ENCODE measurements around the gene SULF2.
A peak's percentile ranks its signal among the peaks of the same experiment; 100 is the strongest.

Gene SULF2

GRCh38 chr20:47733892-47734291 lies 51.4 kb downstream of the SULF2 start:
- no peak for DNase-seq

- no peak for DNase-seq
These were observed 54.5 kb downstream of the SULF2 start for GRCh38 chr20:47730744-47731143.

GRCh38 chr20:47729472-47729871 lies 55.8 kb downstream of the SULF2 start:
- no peak for DNase-seq

GRCh38 chr20:47727909-47728361 lies 57.3 kb downstream of the SULF2 start:
- no peak for DNase-seq

GRCh38 chr20:47727170-47727880 lies 58.0 kb downstream of the SULF2 start:
- no peak for DNase-seq

GRCh38 chr20:47726632-47727031 lies 58.6 kb downstream of the SULF2 start:
- no peak for DNase-seq

- DNase-seq, result peak; percentile 69
These were observed 59.9 kb downstream of the SULF2 start for GRCh38 chr20:47725248-47725973.

GRCh38 chr20:47724910-47725247 lies 60.4 kb downstream of the SULF2 start:
- no peak for DNase-seq

GRCh38 chr20:47724396-47724795 lies 60.9 kb downstream of the SULF2 start:
- no peak for DNase-seq

GRCh38 chr20:47723322-47723721 lies 62.0 kb downstream of the SULF2 start:
- no peak for DNase-seq

- DNase-seq, result no peak
These were observed 64.4 kb downstream of the SULF2 start for GRCh38 chr20:47720636-47721427.

- DNase-seq, result no peak
These were observed 65.7 kb downstream of the SULF2 start for GRCh38 chr20:47719625-47720024.

GRCh38 chr20:47719211-47719610 lies 66.1 kb downstream of the SULF2 start:
- no peak for DNase-seq

GRCh38 chr20:47718398-47718797 lies 66.9 kb downstream of the SULF2 start:
- no peak for DNase-seq

GRCh38 chr20:47717421-47717820 lies 67.9 kb downstream of the SULF2 start:
- DNase-seq, result no peak

- no peak for DNase-seq
These were observed 71.3 kb downstream of the SULF2 start for GRCh38 chr20:47713878-47714450.

- no peak for DNase-seq
These were observed 72.1 kb downstream of the SULF2 start for GRCh38 chr20:47713163-47713562.

GRCh38 chr20:47711046-47711752 lies 74.1 kb downstream of the SULF2 start:
- no peak for DNase-seq

GRCh38 chr20:47710665-47711045 lies 74.6 kb downstream of the SULF2 start:
- no peak for DNase-seq

GRCh38 chr20:47708953-47709833 lies 76.1 kb downstream of the SULF2 start:
- no peak for DNase-seq

- no peak for DNase-seq
These were observed 77.0 kb downstream of the SULF2 start for GRCh38 chr20:47708140-47708807.

All from 8988T (cell line).